GM21528 (cell line): ENCODE results near the gene ADD2.
"Not testable (repeated sequence)": the region's sequence is repeated elsewhere in the genome, so short reads cannot be mapped to it uniquely, and the experiment has no call there.

Experiments
- ATAC-seq: cut with Tn5 transposase; IDR thresholded peaks from one replicate; pipeline ENCODE4 v1.9.1; 2021; ENCODE audit warnings: mild to moderate bottlenecking, moderate library complexity; ENCODE audit not compliant: unreplicated experiment, low FRiP score

Gene ADD2

GRCh38 chr2:70651014-70651413 is 117.0 kb downstream of the ADD2 start:
- no peak for ATAC-seq

- ATAC-seq: no peak
These were observed 119.0 kb downstream of the ADD2 start for GRCh38 chr2:70648961-70649360.

GRCh38 chr2:70647873-70648481 is 120.0 kb downstream of the ADD2 start:
- ATAC-seq: no peak

- no peak for ATAC-seq
These were observed 121.6 kb downstream of the ADD2 start for GRCh38 chr2:70646420-70646818.

- no peak for ATAC-seq
These were observed 122.1 kb downstream of the ADD2 start for GRCh38 chr2:70645733-70646419.

GRCh38 chr2:70643715-70644114 is 124.3 kb downstream of the ADD2 start:
- ATAC-seq: no peak

GRCh38 chr2:70641263-70641784 is 126.7 kb downstream of the ADD2 start:
- no peak for ATAC-seq

- no peak for ATAC-seq
These were observed 128.1 kb downstream of the ADD2 start for GRCh38 chr2:70639841-70640436.

- ATAC-seq: no peak
These were observed 129.4 kb downstream of the ADD2 start for GRCh38 chr2:70638561-70638960.

GRCh38 chr2:70633508-70633907 is 134.5 kb downstream of the ADD2 start:
- ATAC-seq: no peak

- no peak for ATAC-seq
These were observed 135.0 kb downstream of the ADD2 start for GRCh38 chr2:70632966-70633365.

- ATAC-seq: no peak
These were observed 135.6 kb downstream of the ADD2 start for GRCh38 chr2:70632388-70632787.

GRCh38 chr2:70630761-70631160 is 137.2 kb downstream of the ADD2 start:
- no peak for ATAC-seq

GRCh38 chr2:70627211-70627898 is 140.6 kb downstream of the ADD2 start:
- ATAC-seq: no peak

GRCh38 chr2:70626254-70626990 is 141.6 kb downstream of the ADD2 start:
- no peak for ATAC-seq

GRCh38 chr2:70621536-70621935 is 146.5 kb downstream of the ADD2 start:
- not testable (repeated sequence) for ATAC-seq

GRCh38 chr2:70620020-70620419 is 148.0 kb downstream of the ADD2 start:
- no peak for ATAC-seq

GRCh38 chr2:70619167-70619566 is 148.8 kb downstream of the ADD2 start:
- no peak for ATAC-seq

GRCh38 chr2:70616168-70616694 is 151.8 kb downstream of the ADD2 start:
- no peak for ATAC-seq

- no peak for ATAC-seq
These were observed 152.8 kb downstream of the ADD2 start for GRCh38 chr2:70615222-70615621.
